Caco-2 (cell line): ENCODE results near the gene ZNF268. TPM values are rescaled to one million over a fixed set of nuclear protein-coding genes. Genes with fewer than 3 reads are reported as not detected.

Source experiments
- BruUV-seq: library from RNA; stranded (reverse); fragments of 400-500 nt; replicated peaks from 2 replicates; lab custom pipeline; 2021; lab: Mats Ljungman, UMichigan
- CTCF ChIA-PET: fragments of 300-600 bp; sonication (Branson Sonifier 250); formaldehyde crosslinking; loops from one replicate; lab custom pipeline; 2022; ENCODE audit warnings: antibody characterized with exemption; lab: Charles Lee
- POLR2A ChIA-PET: fragments of 300-600 bp; sonication (Branson Sonifier 250); formaldehyde crosslinking; loops from one replicate; lab custom pipeline; 2022; ENCODE audit warnings: antibody characterized with exemption; lab: Charles Lee
- DNase-seq, 2 experiments: peaks; one replicate each; pipeline versions ENCODE4 v3.0.0 to v3.0.0-alpha.2; 2020 to 2022
- H3K27me3 ChIP-seq: replicated peaks from 2 replicates; pipeline ENCODE4 v1.6.0; 2011; ENCODE audit warnings: low read length; ENCODE audit not compliant: control insufficient read depth, insufficient read depth
- H3K36me3 ChIP-seq: 2 replicates; pipeline ENCODE4 v1.5.1; 2011; ENCODE audit warnings: low read length; ENCODE audit not compliant: control insufficient read depth, insufficient read depth
- H3K4me1 ChIP-seq: fragments of 250-450 bp; sonication (Bioruptor Pico); 2 replicates; pipeline ENCODE4 v1.5.1; 2020; ENCODE audit warnings: mild to moderate bottlenecking
- H3K4me3 ChIP-seq: 2 replicates; pipeline ENCODE4 v1.5.1; 2011; ENCODE audit warnings: low read depth, mild to moderate bottlenecking, control low read depth, low read length
- H3K9me3 ChIP-seq: fragments of 250-450 bp; sonication (Bioruptor Pico); 2 replicates; pipeline ENCODE4 v1.5.1; 2020; ENCODE audit warnings: mild to moderate bottlenecking, moderate library complexity
- H3K27ac Mint-ChIP-seq: one replicate; pipeline ENCODE4 v1.8.0; 2022; ENCODE audit warnings: mixed read lengths; ENCODE audit not compliant: unreplicated experiment
- H3K27me3 Mint-ChIP-seq: one replicate; pipeline ENCODE4 v1.8.0; 2022; ENCODE audit warnings: mixed read lengths; ENCODE audit not compliant: insufficient read depth, unreplicated experiment
- H3K36me3 Mint-ChIP-seq: one replicate; pipeline ENCODE4 v1.8.0; 2022; ENCODE audit warnings: mild to moderate bottlenecking, mixed read lengths; ENCODE audit not compliant: insufficient read depth, unreplicated experiment
- H3K4me1 Mint-ChIP-seq: one replicate; pipeline ENCODE4 v1.8.0; 2022; ENCODE audit warnings: low read depth, mixed read lengths; ENCODE audit not compliant: unreplicated experiment
- H3K4me3 Mint-ChIP-seq: one replicate; pipeline ENCODE4 v1.8.0; 2022; ENCODE audit warnings: mild to moderate bottlenecking, moderate library complexity, mixed read lengths; ENCODE audit not compliant: unreplicated experiment
- H3K9me3 Mint-ChIP-seq: one replicate; pipeline ENCODE4 v1.8.0; 2022; ENCODE audit warnings: mixed read lengths; ENCODE audit not compliant: unreplicated experiment
- CTCF ChIP-seq, 2 experiments: fragments of 200-600 bp in 1 of 2; IDR thresholded peaks; 1 replicate in 1 of 2; 2 replicates in 1 of 2; pipeline versions ENCODE4 v1.5.1 to v1.8.0; 2011 to 2022; ENCODE audit warnings: antibody characterized with exemption in 1 of 2, control low read depth in 1 of 2, inconsistent platforms in 1 of 2, low read depth in 1 of 2, low read length in 1 of 2, mild to moderate bottlenecking in 1 of 2, moderate library complexity in 1 of 2; ENCODE audit not compliant: insufficient read depth in 1 of 2, severe bottlenecking in 1 of 2, unreplicated experiment in 1 of 2
- intact Hi-C: fragments of 100-400 bp; cut with micrococcal nuclease; formaldehyde crosslinking; loops from one replicate; pipeline ENCODE4 v1.10.0; 2022; ENCODE audit not compliant: unreplicated experiment
- total RNA-seq: library from RNA; stranded (reverse); gene quantifications from 2 replicates; pipeline ENCODE4 v1.2.3, GENCODE V29; 2022

The ZNF268 gene
- total RNA-seq, 1 experiment from 2014 or later: 32.0 TPM

GRCh38 chr12:133215724-133216123 is 34.4 kb downstream of the ZNF268 start:
- Mint-ChIP-seq H3K36me3 (peaks cover 6% of the 10 kb centered on the region), H3K27ac (no peak overlapping the region), H3K4me1 (no peaks in the 10 kb centered on the region), H3K9me3 (peaks cover 60% of the 10 kb centered on the region), H3K27me3 (no peaks in the 10 kb centered on the region), H3K4me3 (no peak overlapping the region)
- no TSS peak for BruUV-seq
- ChIA-PET POLR2A (no interaction called here), CTCF (no interaction called here)
- H3K9me3 ChIP-seq: peaks cover 10% of the 10 kb centered on the region
- H3K4me3 ChIP-seq: no peak overlapping the region
- no peaks in the 10 kb centered on the region for H3K4me1 ChIP-seq
- TF ChIP-seq CTCF (IDR thresholded peaks at IDR 0.05; ENCODE audit: insufficient read depth in 1 of 2, low read depth in 1 of 2, low read length in 1 of 2, severe bottlenecking in 1 of 2, unreplicated experiment in 1 of 2): no peak
- H3K36me3 ChIP-seq: no peaks in the 10 kb centered on the region
- no peaks in the 10 kb centered on the region for H3K27me3 ChIP-seq
- no peak for DNase-seq
- intact Hi-C loops: no loop called here

- no peak for TF ChIP-seq CTCF (IDR thresholded peaks at IDR 0.05; ENCODE audit: insufficient read depth in 1 of 2, low read depth in 1 of 2, low read length in 1 of 2, severe bottlenecking in 1 of 2, unreplicated experiment in 1 of 2)
- no peaks in the 10 kb centered on the region for H3K4me1 ChIP-seq
- DNase-seq: no peak
- BruUV-seq: no TSS peak
- intact Hi-C loops: no loop called here
- Mint-ChIP-seq H3K4me3 (no peak overlapping the region), H3K36me3 (peaks cover under 1% of the 10 kb centered on the region), H3K4me1 (no peaks in the 10 kb centered on the region), H3K27ac (no peak overlapping the region), H3K9me3 (peaks cover 53% of the 10 kb centered on the region), H3K27me3 (no peaks in the 10 kb centered on the region)
- CTCF ChIA-PET: no interaction called here
- peaks cover 6% of the 10 kb centered on the region; the same call in 1 of the 2 replicates for H3K9me3 ChIP-seq
- H3K4me3 ChIP-seq: no peak overlapping the region
- no peaks in the 10 kb centered on the region for H3K36me3 ChIP-seq
- H3K27me3 ChIP-seq: no peaks in the 10 kb centered on the region
- POLR2A ChIA-PET: no interaction called here
These were observed 35.9 kb downstream of the ZNF268 start for GRCh38 chr12:133217219-133217618.

GRCh38 chr12:133220521-133220920 is 39.2 kb downstream of the ZNF268 start:
- H3K9me3 Mint-ChIP-seq: peaks cover 42% of the 10 kb centered on the region
- no peak overlapping the region for H3K27ac Mint-ChIP-seq
- no peaks in the 10 kb centered on the region for H3K36me3 Mint-ChIP-seq
- POLR2A ChIA-PET: no interaction called here
- H3K27me3 Mint-ChIP-seq: no peaks in the 10 kb centered on the region
- H3K36me3 ChIP-seq: no peaks in the 10 kb centered on the region
- CTCF ChIA-PET: no interaction called here
- no peak for TF ChIP-seq CTCF (IDR thresholded peaks at IDR 0.05; ENCODE audit: insufficient read depth in 1 of 2, low read depth in 1 of 2, low read length in 1 of 2, severe bottlenecking in 1 of 2, unreplicated experiment in 1 of 2)
- H3K4me3 ChIP-seq: no peak overlapping the region
- BruUV-seq: no TSS peak
- no peaks in the 10 kb centered on the region for H3K4me1 Mint-ChIP-seq
- peaks cover 6% of the 10 kb centered on the region; the same call in 1 of the 2 replicates for H3K9me3 ChIP-seq
- no peak overlapping the region for H3K4me3 Mint-ChIP-seq
- no peaks in the 10 kb centered on the region for H3K27me3 ChIP-seq
- intact Hi-C loops: no loop called here
- no peak for DNase-seq
- no peaks in the 10 kb centered on the region for H3K4me1 ChIP-seq
